Renal cortical epithelial cell (primary cell): Measurements from ENCODE around the gene CHPF2. TPM values are rescaled to one million over a fixed set of nuclear protein-coding genes. Genes with fewer than 3 reads are reported as not detected.

ENCODE experiments used
- DNase-seq: peaks from one replicate; pipeline ENCODE4 v3.0.0-alpha.2; 2011; ENCODE audit warnings: low read depth
- total RNA-seq: library from RNA; depleted of rRNA; stranded (reverse); fragments of >200 nt; gene quantifications from 2 replicates; pipeline ENCODE4 v1.2.3, GENCODE V29; 2014

Gene CHPF2
- total RNA-seq, 1 donor from 2014 or later = 65.9 TPM

DNA sequence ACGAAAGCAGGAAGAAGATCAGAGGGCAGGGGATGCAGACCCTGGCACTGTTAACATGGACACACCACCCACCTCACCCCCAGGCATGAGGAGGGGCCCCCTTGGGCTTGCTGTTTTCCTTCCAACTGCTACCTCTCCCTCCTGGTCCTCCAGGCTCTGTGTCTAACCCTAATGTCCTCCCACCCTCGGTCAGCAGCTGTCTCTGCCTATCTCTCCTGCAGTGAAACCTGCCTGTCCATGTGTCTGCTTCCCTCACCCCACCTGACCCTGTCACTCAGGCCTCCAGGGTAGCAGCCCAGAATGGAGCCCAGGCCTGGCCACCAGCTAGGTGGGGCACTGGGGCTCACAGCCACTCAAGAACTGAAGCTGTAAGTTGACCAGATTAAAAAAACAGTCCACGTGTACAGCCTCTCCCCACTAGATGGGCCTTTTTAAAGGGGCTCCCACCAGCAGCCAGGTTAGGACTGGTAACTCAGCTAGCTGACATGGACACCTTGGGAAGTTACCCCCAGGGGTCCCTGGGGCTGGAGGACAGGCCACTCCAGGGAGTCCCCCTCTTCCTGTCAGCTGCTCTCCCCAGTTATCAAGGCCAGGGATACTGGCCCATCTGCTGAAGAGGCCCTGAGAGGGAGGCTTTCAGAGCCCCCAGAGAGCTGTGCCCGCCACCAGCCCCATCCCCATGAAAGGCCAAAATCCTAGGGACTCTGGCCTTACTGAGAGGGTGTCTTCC, 14.7 kb downstream of the CHPF2 start:
- DNase-seq = no peak

DNA sequence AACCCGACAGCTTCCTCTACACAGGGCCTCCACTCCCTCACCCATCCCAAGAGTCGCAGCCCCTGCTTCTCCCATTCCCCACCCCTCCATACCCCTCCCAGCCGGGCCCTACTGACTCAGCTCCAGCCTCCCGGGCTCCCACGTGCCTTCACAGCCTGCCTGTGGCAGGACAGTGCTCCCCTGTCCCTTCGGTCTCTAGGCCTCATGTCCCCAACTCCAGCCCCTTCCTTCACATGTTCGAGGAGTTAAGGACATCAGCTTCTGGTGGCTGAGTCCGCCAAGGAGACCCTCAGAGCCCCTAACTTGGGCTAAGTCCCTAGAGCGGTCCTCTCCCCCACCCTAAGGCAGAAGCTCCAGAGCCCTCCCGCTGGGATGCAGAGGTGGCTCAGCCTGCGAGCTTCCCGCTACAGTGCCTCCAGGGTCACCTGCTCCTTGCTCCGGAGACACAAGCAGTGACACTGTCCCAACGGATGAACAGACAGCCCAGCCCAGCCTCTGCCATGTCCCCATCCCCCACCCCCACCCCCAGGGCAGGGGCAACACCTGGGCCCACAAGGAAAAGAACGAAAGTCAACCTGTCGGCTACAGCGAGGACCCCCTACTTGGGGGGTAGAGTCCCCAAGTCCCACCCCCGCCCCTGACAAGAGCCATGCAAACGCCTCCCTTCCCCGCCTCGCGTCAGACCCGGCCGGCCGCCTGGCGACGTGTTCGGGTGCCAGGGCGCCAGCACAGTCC, 15.5 kb downstream of the CHPF2 start:
- DNase-seq = no peak

DNA sequence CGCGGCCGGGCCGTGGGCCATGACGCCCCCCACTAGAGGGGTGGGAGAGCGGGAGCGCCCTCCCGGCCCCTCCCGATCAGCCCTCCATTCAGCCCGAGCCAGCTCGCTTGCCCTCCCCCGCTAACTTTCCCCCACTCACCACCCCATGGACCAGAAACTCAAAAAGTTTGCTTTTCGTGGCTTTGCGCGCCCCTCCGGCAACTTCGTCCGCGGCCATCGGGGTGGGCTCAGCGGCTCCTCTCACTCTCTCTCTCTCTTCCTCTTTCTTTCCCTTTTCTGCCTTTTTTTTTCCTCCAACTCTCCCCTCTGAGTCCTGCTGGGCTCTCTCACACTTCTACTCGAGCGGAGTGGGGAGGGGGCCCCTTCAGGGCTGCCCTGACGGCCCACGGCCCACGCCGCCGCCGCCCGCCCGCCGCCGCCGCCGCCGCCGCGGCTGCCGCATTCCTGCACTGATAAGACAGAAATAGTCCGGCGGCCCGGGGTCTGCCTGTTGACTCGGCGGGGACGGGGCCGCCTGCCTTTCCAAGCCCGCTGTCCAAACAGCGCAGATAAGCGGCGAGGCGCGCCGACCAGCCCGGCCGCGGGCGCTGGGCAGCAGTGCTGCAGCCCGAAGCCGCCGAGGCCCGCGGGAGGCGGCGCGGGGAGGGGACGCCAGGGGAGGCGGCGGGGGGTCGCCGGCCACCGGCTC, 16.2 kb downstream of the CHPF2 start, which contains the start of gene SMARCD3:
Gene SMARCD3, minus strand, starts transcription at position 349 of the 688 bp plus-strand sequence. Its CDS starts 132 bp downstream, at position 217.
- DNase-seq = no peak

DNA sequence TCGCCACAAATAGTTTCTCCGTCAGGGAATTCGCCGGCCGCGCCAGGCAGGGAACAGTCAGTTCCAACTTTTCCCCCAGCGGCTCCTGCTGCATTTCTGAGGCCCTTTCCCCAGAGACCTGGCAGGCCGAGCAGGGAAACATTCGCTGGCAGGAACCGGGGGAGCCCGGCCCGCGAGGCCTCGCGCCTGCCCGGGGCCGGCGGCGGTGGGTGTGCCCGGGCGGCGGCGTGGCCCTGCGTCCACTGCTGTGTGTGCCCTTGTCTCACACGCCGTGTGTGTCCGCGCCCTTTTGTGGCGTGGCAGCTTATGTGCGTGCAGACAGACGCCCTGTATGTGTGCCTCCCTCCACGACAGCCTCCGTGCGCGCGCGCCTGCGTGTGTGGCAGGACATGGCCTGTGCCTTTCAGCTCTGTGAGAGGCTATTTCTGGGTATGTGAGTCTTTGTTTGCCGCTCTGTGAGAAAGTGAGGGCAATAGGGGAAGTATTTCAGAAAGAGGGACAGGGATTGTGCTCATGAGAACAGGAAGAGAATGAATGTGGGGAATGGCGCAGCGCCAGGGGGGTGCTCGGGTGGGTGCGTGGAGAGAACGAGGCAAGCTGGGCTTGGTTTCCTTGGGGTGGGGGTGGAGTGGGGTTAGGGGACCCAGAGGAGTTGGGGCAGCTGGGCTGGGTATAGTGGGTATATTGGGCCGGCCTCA, 16.9 kb downstream of the CHPF2 start:
- DNase-seq = no peak

DNA sequence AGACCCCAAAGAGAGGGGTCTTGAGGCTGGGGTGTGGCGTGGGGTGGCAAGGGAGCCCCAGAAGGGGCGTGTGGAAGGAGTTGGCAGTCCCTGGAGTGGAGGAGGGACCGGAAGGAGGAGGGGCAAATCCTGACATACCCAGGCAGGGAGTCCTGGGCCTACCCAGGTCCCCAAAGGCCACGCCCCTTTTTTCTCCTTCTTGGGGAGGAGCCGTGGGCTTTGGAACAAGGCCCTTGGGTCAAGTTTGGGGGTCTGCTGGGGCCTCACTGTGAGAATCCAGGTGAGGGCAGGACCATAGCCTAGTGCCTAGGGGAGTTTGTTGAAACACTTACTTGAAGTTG, 17.4 kb downstream of the CHPF2 start:
- DNase-seq = no peak

DNA sequence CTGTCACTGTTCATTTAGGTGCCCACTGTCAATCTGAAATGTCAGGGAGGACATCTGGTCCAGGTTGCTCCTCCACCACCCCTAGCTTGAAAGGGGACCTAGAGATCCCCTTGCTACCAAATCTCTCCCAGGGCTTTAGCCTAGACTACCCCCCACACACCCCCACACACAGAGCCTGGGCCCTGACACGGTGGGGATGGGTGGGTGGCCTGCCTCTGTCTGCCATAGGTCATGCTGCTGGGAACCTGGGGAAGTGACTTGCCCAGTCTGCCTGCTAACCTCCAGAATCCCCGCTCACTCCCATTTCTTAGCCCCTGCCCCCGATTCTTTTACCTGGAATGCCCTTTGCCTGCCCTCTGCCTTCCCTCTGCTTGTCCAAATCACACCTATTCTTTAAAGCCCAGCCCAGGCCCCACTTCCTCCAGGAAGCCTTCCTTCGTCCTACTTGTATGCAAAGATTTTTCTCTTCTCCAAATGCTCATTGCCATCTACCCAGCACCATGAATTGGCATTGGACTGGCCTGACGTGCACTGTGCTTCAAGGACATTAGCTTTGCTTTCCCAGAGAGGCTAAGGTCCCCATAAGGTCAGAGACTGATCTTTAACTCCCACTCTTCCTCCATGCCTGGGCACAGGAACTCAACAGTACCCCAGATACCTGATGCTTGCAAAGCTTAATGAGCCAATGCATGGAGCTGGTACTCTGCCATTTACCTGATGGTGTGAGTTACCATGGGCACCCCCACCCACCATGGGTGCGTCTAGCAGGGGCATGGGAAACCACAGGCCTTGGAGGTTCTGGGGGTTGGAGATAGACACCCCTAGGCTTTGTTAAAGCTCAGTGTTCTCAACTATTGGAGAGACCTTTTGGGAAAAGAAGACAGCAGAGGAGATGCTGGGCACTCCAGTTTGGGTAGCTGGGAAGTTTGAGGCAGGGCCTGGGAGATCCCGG, 18.2 kb downstream of the CHPF2 start:
- no peak for DNase-seq

DNA sequence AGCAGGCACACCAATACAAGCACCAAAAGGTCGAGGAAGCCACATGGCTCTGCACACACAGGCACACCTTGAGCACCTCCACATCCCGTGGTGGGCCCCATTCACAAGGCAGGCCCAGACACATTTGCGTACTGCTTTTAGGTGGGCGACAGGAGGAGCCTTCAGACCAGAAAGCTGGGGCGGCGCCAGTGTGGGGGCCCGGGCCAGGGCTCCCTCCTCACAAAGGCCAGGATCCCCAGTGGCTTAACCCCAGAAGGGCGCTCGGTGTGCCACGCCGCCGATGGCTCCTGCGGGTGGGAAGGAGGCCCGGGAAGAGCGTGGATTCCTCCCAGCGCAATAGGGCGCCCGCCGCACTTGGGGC, 19.0 kb downstream of the CHPF2 start:
- no peak for DNase-seq

DNA sequence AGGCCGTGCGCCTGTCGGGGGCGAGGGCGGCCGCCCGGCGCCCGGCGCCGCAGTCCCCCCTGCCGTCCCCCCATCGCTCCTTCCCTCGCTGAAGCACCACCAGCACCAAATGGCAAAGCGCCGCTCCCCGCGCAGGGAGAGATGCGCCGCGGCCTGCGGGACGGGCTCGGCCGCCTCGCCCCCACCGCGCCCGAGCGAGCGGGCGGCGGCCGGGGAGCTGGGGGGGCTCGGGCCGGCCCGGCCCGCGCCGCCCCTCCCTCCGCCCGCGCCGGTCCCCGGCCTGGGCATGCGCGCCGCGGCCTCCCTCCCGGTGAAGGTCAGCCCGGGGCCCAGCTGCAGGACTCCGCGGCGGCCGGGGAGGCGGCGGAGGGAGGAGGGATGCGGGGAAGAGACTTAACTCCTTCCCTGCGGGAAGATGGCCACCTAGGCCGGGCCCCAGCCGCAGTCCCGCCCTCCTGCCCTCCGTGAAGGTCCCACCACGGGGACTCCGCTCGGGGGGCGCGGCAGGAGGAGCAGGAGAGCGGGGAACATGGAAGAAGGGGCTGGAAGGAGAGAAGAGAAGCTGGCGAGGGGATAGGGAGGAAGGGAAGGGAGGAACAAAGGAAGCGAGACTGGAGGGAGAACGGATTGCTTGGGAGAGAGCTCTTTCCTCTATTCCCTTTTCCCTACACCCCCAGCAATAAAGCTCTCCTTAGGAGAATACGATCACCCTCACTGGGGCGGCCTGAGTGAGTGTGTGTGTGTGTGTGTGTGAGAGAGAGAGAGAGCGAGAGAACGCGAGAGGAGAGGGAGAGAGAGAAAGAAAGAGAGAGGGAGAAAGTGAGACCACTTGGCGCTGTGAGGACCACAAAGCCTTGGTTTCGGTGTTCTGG, 19.6 kb downstream of the CHPF2 start:
- no peak for DNase-seq

DNA sequence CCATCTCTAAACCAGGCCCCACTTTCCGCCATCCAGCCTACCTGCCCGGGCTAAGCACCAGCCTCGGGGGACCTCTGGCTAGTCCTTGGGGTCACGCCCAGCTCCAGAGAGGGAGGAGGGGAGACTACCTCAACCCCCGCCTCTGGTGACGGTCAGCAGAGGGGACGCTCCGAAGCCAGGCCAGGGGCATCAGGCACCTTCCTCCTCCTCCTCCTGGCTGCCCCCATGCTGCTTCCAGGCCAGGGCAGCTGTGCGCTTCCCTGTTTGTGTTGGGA, 20.2 kb downstream of the CHPF2 start:
- no peak for DNase-seq

DNA sequence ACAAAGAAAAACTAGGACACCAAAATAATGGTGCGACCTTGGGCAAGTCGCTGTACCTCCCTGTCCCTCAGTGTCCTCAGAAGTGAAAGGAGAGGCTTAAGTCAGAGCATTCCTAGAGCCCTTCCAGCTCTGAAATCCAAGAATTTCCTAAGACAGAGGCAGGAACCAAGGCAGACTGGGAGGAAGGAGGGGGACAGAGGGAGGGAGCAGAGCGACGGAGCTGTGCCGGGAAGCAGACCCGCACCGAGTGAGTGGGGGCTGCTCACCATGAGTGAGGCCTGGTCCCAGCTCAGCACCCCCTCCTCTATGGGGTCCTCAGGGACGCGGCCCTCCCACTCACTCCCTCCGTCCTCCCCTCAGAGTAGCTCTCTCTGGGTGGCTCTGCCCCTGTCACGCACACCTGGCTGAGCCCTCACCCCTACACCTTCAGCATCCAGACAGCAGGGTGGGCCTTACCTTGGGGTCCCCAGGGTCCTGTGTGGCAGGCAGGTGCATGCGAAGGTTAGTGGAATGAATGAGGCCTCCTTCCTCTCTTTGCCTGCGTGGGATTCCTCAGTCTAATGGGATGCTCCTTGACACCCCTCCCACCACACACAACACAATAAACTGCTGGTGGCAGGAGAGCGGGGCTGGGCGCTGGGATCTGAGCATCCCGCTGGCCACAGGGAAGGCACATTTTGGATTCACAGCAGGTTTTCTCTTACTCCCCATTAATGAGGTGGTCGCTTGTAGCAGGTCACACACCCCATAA, 20.9 kb downstream of the CHPF2 start:
- no peak for DNase-seq

DNA sequence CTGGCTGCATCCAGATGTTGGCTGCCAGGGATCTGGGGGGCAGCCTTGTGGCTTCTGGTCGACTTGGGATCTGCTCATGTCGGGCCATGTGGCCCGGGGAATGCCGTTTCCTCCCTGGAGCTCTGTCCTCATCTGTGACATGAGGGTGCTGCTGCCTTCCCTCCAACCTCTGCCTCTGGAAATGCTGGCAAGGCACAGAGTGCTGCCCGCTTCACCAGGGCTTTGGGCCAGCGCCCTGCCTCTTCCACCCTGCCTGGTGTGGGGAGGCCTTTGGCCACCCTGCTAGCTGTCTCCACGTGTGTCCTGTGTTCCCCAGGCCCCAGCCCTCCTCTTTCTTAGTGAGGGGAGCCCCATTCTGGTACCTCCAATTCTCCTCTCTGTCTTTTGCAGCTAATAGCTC, 22.0 kb downstream of the CHPF2 start:
- DNase-seq = no peak

DNA sequence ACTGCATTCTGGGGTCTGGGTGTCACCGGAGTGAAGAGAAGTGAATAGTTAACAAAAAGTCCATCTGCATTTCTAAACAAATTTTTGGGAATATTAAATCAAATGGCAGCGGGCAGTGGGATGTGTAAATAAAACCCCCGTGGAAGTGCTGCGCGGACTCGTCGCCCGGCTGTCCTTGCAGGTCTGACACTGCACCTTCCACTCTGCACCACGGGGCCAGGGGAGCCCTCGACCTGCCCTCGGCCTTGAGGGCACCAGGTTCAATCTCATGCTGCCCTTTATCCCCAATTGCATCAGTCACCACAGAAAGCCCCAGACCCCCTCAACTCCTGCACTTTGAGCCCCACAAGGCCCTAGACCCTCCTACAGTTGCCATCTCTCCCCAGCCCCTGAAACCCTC, 22.6 kb downstream of the CHPF2 start:
- DNase-seq = no peak

DNA sequence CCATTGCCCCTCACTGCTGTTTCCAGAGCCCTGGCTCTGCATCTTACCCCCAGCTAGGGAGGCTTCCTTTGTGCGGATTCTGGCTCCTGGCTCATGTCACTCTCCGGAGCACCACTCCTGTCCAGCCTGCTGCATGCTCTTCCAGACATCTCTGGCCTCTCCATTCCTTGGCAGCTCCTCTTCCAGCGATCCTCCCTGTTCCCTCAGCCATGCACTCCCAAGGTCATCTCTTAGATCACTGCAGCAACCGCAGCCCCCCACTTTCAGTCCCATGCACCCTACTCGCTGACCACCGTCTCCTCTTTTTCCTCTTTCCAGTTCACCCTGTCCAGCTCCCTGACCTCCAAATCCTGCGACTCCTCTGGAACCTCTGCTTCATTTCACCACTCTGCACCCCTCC, 23.1 kb downstream of the CHPF2 start:
- no peak for DNase-seq

DNA sequence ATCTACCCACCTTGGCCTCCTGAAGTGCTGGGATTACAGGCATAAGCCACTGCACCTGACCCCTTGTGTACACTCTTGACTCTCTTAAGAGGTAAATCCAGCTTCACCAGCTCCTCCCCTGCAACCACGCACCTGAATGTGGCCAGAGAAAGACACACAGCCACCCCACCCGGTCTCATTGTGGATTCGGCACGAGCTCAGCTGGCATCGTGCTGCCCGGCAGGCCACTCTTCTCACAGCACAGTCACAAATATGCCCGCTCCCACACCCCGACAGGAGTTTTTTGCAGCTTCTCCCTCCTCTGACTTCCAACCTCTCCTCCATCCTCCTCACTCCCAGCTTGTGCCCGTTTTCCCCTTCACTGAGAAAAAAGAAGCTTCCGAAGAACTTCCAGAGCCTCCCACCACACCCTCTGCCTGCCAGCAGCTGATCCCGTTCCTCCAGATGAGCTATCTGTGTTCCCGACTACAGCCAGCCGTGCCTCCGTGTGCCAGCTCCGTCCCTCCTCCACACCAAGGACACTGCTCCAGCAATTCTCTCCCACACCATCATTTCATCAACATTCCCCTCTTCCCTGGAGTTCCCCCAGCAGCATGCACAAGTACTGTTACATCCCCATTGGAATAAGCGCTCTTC, 24.2 kb downstream of the CHPF2 start:
- no peak for DNase-seq

DNA sequence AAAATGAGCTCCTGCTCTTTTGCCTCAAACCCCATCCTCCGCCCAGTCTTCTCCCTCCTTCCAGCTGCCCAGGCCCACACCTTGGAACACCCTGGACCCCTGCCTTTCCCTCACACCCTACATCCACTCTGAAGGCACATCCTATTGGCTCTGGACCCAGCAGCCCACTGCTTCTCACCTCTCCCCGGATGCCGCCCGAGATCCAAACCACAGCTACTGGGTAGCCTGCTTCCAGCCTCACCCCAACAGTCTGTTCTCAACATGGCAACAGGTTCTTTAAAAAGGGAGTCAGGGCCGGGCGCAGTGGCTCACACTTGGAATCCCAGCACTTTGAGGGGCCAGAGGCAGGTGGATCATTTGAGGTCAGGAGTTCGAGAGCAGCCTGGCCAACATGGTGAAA, 25.7 kb downstream of the CHPF2 start:
- no peak for DNase-seq

DNA sequence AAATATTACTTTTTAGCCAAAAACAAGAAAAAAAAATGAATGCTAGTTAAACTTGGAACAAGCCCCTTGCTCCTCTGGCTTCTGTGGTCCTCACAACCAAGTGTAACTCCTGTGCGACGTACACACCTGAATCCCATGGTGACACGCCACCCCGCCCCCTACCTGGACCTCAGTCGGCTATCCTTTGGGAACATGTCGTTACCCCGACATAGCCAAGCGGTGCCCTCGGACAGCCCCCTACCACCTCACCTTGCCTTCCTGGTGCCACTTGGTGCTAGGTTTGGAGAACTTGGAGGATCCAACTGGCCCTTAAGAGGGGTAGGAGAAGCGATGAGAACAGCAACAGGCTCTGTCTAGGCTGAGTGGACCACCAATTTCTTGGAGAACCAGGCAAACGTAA, 28.2 kb downstream of the CHPF2 start:
- no peak for DNase-seq

DNA sequence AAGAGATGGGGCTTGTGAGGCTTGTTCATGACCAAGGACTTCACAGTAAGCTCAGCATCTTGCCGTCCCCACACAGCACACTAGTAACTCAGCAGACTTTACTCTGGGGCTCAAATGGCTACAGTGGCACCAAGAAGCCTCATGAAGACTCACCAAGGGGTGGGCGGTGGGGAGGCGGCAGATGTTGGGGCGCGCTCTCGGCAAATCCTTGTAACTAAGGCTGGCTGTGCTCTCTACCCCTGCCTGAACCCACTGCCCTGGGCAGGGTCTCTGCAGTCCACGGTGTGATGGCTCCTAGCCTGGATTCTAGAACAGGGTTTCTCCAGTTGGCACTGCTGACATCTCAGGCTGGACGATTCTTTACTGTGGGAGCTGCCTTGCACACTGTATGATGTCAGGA, 28.6 kb downstream of the CHPF2 start:
- no peak for DNase-seq

DNA sequence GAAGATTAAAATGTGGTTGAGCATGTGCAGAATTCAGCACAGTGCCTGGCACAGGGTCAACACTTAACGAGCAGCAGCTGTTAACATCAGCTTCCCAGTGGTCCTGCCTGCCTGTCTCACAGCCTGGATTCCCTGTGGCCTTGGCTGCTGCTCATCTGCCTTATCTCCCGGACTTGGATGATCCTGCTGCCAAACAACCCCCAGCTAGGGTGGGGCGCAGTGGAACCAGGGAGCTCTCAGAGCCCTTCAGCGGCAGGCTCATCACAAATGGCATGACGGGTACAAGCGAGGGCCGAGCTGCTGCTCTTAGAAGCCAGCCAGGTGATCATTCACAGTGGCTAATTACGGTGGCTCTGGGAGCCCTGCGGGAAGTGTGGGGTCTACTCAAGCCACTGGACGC, 29.2 kb downstream of the CHPF2 start:
- no peak for DNase-seq

DNA sequence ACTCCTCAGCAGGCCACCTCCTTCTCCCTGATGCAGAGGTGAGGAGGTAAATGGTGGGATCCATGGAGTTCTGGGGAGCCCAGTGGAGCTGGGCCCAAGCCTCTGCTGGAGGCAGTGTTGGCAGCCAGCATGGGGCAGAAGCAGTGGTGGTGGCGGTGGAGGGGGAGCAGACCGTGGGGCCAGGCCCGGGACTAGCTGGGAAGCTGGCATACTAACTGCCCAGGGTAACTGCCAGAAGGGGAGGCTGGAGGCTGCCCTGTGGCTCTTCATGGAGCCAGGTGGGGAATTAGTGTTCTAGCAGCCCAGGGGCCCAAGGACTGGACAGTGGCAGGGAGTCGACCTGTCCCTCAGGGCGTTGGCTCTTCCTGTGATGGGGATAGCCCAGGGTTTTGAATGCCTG, 32.3 kb downstream of the CHPF2 start:
- no peak for DNase-seq
